Panc1 (cell line): Measurements from ENCODE around the gene LRRC8B.

Experiments
- CTCF ChIP-seq: fragments of 450-650 bp; IDR thresholded peaks from 2 replicates; pipeline ENCODE4 v1.5.1; 2017; ENCODE audit warnings: mild to moderate bottlenecking
- TCF7L2 ChIP-seq: IDR thresholded peaks from 2 replicates; pipeline ENCODE4 v1.6.1; 2011; ENCODE audit warnings: mild to moderate bottlenecking, low read depth, low read length, inconsistent platforms

DNA sequence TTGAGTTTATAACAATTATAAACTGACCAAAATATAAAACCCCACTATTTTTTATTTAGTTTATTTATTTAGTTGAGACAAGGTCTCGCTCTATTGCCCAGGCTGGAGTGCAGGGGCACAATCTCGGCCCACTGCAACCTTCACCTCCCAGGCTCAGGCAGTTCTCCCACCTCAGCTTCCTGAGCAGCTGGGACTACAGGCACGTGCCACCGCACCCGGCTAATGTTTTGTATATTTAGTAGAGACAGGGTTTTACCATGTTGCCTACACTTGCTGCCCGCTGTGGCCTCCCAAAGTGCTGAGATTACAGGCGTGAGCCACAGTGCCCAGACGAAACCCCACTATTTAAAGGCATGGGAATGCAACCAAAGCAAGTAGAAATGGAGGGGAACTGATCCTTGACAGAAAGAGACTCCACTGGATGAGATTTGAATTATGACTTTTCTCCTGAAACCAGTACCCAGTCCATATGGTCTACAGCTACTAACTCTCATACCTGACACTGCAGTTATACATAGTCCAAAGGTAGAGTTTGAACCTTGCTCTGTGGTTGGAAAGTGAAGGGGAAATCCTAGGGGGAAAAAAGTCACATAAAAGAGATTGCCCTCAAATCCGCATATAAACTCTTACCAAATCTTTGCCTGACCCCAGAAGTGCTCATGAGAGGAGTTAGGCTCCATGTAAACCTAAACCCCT lies 119.6 kb downstream of the LRRC8B start:
- TF ChIP-seq CTCF = no peak
- no peak for TF ChIP-seq TCF7L2
